ENCODE measurements around the gene TRMT61B.

TRMT61B gene

GRCh38 chr2:28801726-28802125 is 68.4 kb downstream of the TRMT61B start:
- Histone ChIP-seq H3K36me3 (replicated peaks; ENCODE audit: low read depth, low read length) (peaks cover 48% of the 10 kb centered on the region), H4K20me1 (ENCODE audit: insufficient read depth, low read length) (peaks cover 24% of the 10 kb centered on the region), H3K4me3 (ENCODE audit: low read length) (no peak overlapping the region), H3K27ac (ENCODE audit: low read length) (no peak overlapping the region), H3K27me3 (ENCODE audit: low read depth, low read length) (no peaks in the 10 kb centered on the region), H2AFZ (ENCODE audit: low read depth, low read length) (no peak overlapping the region), H3K9me3 (ENCODE audit: insufficient read depth, low read length) (no peaks in the 10 kb centered on the region), H3K79me2 (ENCODE audit: low read length) (peaks cover 10% of the 10 kb centered on the region), H3K9ac (ENCODE audit: low read length) (no peak overlapping the region), H3K4me2 (ENCODE audit: low read length) (no peak overlapping the region), H3K4me1 (ENCODE audit: low read length) (no peaks in the 10 kb centered on the region)
- TF ChIP-seq CTCF (IDR thresholded peaks at IDR 0.05; ENCODE audit: low read depth, low read length) (no peak), EZH2phosphoT487 (IDR thresholded peaks at IDR 0.05; ENCODE audit: low read depth) (no peak)

All from OCI-LY3 (cell line).